GM12801 (cell line): Measurements from ENCODE around the gene GH1.

ENCODE experiments used
- CTCF ChIP-seq: IDR thresholded peaks from one replicate; pipeline ENCODE4 v1.5.1; 2011; ENCODE audit warnings: control low read depth; ENCODE audit not compliant: insufficient read length; ENCODE audit errors: extremely low read depth

GH1 gene

DNA sequence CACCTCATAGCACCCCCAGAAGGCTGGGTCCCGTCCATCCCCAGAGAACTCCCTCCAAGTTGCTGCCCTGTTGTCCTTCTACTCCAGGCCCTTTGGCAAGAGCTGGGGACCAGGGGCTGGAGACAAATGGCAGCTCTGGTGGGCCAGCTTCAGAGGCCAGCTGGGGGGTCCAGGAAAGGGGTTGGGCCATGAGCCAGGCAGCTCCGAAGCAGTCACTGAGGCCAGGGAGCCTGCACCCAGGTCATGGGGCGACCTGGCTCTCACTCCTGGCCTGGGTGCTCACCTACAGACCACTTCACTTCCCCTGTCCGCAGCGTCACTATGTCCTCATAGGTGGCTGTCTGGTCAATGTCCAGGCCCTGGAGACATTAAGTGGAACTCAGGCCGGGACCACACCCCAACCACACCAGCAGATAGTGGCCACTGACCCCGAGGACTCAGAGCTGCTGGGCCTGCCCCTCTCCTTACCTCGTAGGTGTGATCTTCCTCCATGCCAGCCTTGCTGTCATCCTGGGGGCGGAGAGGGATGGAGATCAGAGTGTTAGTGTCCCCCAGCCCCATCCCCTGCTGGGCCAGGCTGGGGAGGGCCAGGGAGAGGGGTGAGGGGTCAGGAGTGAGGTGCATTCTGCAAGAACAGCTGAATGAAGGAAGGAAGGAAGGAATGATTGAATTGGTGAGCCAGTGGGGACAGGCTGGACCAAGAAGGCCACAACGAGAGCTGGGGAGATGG lies 10.5 kb upstream of the GH1 start:
- TF ChIP-seq CTCF = no peak

DNA sequence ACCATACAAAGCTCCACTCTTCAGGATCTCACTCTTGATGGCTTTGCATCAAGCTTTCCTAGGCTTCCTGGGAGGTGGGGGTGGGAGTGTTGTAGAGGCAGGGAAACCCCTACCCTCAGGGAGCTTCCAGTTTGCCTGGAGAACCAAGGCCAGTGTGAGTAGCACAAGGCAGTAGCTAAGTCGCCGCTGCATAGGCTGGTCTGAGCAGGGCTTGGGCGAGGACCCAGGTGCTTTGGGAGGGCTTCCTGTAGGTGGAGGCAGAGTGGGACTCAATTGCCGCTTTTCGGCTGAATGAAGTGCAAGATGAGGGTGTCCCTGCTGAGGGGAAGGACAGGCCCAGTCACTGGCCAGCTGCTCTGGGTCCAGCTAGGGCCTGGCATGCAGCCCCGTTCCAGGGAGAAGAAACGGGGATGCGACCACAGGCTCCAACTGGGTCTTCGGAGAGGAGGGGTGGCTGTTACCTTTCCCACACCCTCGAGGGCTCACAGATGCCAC lies 9.6 kb upstream of the GH1 start:
- no peak for TF ChIP-seq CTCF

- no peak for TF ChIP-seq CTCF
These were observed 9.0 kb upstream of the GH1 start for GRCh38 chr17:63927464-63928171.

- no peak for TF ChIP-seq CTCF
These were observed 7.5 kb upstream of the GH1 start for GRCh38 chr17:63926164-63926563.

DNA sequence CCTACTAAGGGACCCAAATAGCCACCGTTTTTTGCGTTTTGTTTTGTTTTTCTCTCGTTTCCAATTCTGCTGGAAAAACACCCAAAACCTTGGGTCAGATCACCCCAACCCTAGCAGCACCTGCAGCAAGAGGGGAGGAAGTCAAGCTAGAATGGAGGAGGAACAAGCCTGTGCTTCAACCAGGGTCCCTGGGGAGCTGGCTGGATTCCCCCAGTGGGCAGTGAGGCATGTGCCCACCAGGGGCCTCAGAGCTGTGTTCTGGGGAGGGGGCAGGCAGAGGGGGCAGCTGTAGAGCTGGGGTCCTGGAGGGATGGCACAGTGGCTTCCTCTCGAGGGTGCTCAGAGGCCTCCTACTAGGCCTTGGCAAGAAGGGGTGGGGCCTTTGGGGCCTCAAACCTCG lies 7.0 kb upstream of the GH1 start:
- no peak for TF ChIP-seq CTCF

- TF ChIP-seq CTCF = peak; percentile 31
These were observed 678 bp upstream of the GH1 start for GRCh38 chr17:63919311-63919723.

- no peak for TF ChIP-seq CTCF
These were observed 334 bp downstream of the GH1 start for GRCh38 chr17:63918305-63918704.
